Coronary artery (tissue), 2 donors: ENCODE data around the gene TESK2.

Source experiments
- DNase-seq: peaks from one replicate; pipeline ENCODE4 v3.0.0-alpha.2; 2017; ENCODE audit warnings: low spot score
- H3K27ac ChIP-seq, 2 donors: fragments of 200-600 bp; sonication (generic); one replicate each; pipeline ENCODE4 v1.5.1; 2016 to 2019
- H3K4me3 ChIP-seq: fragments of 200-600 bp; sonication (generic); 2 replicates; pipeline ENCODE4 v1.5.1; 2016; ENCODE audit warnings: mild to moderate bottlenecking, moderate library complexity
- TF ChIP-seq, protein P1 (sequence below): fragments of 200-600 bp; sonication (generic); IDR thresholded peaks from one replicate; pipeline ENCODE4 v1.5.1; 2019; ENCODE audit warnings: antibody characterized with exemption

Gene TESK2

DNA sequence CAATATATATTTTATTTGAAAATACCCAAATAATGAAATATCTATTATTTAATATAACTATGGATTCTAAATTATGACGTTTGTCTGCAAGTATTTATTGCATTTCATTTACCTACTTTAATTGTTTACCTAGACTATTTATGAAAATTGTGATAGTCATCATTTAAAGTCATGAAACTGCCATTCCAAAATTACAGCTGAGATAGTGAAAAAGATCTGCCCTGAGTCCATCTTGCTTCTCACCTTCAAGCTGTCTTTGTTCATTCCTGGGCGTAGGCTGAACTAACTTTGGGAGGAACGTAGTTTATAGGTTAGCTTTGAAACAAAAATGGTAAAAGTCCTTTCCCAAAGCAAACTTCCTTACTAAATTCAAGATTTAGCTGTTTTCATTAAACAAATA, 176.7 kb downstream of the TESK2 start:
- no peak for DNase-seq
- TF ChIP-seq, protein P1, sequence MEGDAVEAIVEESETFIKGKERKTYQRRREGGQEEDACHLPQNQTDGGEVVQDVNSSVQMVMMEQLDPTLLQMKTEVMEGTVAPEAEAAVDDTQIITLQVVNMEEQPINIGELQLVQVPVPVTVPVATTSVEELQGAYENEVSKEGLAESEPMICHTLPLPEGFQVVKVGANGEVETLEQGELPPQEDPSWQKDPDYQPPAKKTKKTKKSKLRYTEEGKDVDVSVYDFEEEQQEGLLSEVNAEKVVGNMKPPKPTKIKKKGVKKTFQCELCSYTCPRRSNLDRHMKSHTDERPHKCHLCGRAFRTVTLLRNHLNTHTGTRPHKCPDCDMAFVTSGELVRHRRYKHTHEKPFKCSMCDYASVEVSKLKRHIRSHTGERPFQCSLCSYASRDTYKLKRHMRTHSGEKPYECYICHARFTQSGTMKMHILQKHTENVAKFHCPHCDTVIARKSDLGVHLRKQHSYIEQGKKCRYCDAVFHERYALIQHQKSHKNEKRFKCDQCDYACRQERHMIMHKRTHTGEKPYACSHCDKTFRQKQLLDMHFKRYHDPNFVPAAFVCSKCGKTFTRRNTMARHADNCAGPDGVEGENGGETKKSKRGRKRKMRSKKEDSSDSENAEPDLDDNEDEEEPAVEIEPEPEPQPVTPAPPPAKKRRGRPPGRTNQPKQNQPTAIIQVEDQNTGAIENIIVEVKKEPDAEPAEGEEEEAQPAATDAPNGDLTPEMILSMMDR, result no peak
- Histone ChIP-seq H3K4me3 (no peak overlapping the region), H3K27ac (no peak overlapping the region)

DNA sequence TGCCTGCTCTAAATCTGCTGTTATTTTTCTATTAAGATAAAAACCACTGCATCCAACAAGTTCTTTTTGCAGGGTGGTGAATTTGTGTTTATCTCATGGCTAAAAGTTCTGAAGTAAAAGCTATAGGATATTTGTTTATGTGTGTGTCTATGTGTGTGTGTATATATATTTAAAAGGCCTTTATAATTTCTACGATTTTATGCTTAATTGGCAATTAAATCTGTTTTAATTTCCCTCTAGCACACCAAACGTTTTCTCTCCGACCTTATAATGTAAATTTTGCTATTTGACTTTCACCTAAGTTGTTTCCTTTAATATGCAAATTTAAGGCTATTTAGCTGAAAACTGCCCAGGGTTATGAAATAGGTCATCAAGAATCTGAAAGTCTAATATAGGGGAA, 184.1 kb downstream of the TESK2 start:
- TF ChIP-seq, protein P1, result no peak
- no peak for DNase-seq
- Histone ChIP-seq H3K27ac (no peak overlapping the region), H3K4me3 (no peak overlapping the region)

DNA sequence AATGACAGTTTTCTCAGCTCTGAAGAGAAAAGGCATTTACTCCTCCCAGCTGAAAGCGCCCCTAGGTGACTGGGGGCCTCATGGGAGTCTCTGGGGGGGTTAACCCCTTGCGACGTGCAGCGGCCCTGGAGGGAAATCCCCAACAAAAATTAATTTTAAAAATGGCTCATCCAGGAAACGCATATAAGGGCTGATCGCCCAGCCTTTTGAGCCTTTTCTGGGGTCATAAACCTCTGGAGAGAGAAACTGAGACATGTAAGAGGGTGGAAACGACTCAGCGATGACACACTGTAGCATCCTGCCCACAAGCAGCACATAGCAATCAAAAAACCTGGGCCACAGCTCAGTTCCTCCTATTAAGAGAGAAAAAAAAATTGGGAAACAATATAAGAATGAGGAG, 184.6 kb downstream of the TESK2 start:
- TF ChIP-seq, protein P1, result no peak
- Histone ChIP-seq H3K27ac (no peak overlapping the region), H3K4me3 (no peak overlapping the region)
- DNase-seq, result no peak

DNA sequence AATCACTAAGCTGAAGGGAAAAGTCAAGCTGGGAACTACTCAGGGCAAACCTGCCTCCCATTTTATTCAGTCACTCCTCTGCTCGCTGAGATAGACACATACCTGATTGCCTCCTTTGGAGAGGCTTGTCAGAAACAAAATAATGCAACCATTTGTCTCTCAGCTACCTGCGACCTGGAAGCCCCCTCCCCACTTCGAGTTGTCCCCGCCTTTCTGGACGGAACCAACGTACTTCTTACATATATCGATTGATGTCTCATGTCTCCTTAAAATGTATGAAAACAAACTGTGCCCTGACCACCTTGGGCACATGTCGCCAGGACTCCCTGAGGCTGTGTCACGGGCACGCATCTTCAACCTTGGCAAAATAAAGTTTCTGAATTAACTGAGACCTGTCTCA, 185.7 kb downstream of the TESK2 start:
- TF ChIP-seq, protein P1, result no peak
- no peak overlapping the region for H3K4me3 ChIP-seq
- DNase-seq, result no peak
- no peak overlapping the region for H3K27ac ChIP-seq

DNA sequence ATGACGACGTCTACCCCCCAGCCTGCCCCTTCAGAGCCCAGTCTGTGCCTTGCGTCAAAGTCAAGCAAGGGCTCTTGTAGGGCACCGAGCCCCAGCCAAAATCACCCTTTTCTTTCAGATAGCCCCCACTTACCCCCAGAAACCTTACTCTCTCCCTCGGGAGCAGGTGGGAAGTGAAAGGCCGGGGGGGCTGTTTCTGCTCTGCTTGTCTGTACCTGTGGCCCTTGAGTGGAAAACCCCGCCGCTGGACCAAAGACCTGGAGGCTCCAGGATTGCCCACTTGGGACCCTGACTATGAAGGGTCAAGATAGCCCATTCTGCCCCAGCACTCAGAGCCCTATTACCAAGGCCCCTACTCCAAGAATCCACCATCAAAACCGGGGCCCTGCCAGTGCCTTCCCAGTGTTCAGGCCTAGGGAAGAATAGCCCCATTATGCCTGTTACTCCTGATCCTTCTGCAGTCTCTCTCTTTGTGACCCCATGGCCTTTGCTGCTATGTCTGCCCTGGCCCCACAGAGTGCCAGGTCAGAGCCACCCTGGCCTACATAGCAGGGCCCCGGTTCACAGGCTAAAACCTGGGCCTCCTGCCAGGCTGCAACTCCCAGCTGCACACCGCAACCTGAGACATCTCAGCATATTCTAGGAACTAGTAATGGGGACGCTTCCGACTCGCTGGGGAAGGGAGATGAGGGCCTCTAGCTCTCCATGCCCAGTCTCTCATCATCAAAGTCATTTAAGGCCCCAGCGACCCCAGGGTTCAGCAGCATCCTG, 186.5 kb downstream of the TESK2 start:
- TF ChIP-seq, protein P1, result no peak
- DNase-seq, result no peak
- Histone ChIP-seq H3K27ac (peak overlapping the region; percentile 76 to 93), H3K4me3 (peak overlapping the region; percentile 90)

DNA sequence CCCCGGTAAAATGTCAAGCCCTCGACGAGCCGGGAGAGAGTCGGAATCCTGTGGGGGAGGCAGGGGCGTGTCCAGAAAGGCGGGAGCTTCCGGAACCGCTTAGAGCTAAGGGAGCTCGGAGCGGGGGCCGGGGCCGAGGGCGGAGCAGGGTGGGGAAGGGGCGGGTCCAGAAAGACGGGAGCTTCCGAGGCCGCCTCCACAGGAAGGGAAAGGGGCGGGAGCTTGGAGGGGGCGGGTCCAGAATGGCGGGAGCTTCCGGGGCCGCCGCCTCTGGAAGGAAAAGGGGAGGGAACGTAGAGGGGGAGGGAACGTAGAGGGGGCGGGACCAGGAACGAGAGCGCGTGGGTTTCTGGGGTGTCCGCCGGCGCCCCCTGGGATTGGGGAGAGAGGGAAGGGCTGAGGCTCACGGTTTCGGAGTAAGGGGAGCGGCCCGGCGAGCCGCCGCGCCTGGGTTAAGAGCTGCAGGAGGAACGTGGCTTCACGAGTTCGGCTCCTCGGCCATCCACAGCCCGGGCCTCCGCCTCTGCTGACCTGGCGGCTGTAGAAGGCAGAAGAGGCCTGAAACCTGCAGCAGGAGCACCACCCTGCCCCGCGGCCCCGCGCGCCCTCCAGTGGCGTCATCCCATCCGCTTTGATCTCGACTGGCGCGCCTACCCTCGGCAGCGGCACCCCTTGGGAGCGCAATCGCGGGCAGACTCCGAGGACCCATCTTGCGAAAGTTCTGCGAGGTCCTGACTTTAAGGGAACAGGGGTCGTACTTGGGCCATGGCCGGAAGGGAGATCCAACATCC, 187.2 kb downstream of the TESK2 start:
- H3K4me3 ChIP-seq, result peak overlapping the region; percentile 90
- TF ChIP-seq, protein P1, result peak; percentile 13
- peak overlapping the region; percentile 76 to 93 for H3K27ac ChIP-seq
- peak; percentile 98 for DNase-seq
